ENCODE results near the gene ASCC3.

Gene ASCC3

GRCh38 chr6:100475554-100476320 is 405.4 kb downstream of the ASCC3 start:
- H3K79me2 ChIP-seq, result no peaks in the 10 kb centered on the region
- no peak overlapping the region for H3K27ac ChIP-seq
- H3K36me3 ChIP-seq (ENCODE audit: control insufficient read depth, insufficient read depth, low read length), result no peaks in the 10 kb centered on the region
- H3K4me2 ChIP-seq (ENCODE audit: low read length), result no peak overlapping the region
- H3K27me3 ChIP-seq (ENCODE audit: control insufficient read depth, insufficient read depth, low read length), result peaks cover 3% of the 10 kb centered on the region
- no peaks in the 10 kb centered on the region for H3K9me3 ChIP-seq (ENCODE audit: control insufficient read depth, low read length)
- no peak overlapping the region for H3K9ac ChIP-seq
- H3K4me1 ChIP-seq, result no peaks in the 10 kb centered on the region
- H3K4me3 ChIP-seq (ENCODE audit: low read depth, low read length), result no peak overlapping the region
- no peak overlapping the region for H2AFZ ChIP-seq
- TF ChIP-seq CTCF (IDR thresholded peaks at IDR 0.05), result no peak

- H3K27ac ChIP-seq, result no peak overlapping the region
- H2AFZ ChIP-seq, result no peak overlapping the region
- no peaks in the 10 kb centered on the region for H3K9me3 ChIP-seq (ENCODE audit: control insufficient read depth, low read length)
- no peaks in the 10 kb centered on the region for H3K79me2 ChIP-seq
- TF ChIP-seq CTCF (IDR thresholded peaks at IDR 0.05), result no peak
- H3K27me3 ChIP-seq (ENCODE audit: control insufficient read depth, insufficient read depth, low read length), result peaks cover 3% of the 10 kb centered on the region
- H3K4me3 ChIP-seq (ENCODE audit: low read depth, low read length), result no peak overlapping the region
- no peak overlapping the region for H3K4me2 ChIP-seq (ENCODE audit: low read length)
- no peaks in the 10 kb centered on the region for H3K36me3 ChIP-seq (ENCODE audit: control insufficient read depth, insufficient read depth, low read length)
- no peaks in the 10 kb centered on the region for H3K4me1 ChIP-seq
- H3K9ac ChIP-seq, result no peak overlapping the region
Measured at GRCh38 chr6:100473182-100473581, 407.9 kb downstream of the ASCC3 start.

- Histone ChIP-seq H3K4me3 (ENCODE audit: low read depth, low read length) (no peak overlapping the region), H3K9me3 (ENCODE audit: control insufficient read depth, low read length) (no peaks in the 10 kb centered on the region), H3K4me2 (ENCODE audit: low read length) (no peak overlapping the region), H3K4me1 (no peaks in the 10 kb centered on the region), H3K27me3 (ENCODE audit: control insufficient read depth, insufficient read depth, low read length) (peaks cover 3% of the 10 kb centered on the region), H3K27ac (no peak overlapping the region), H3K79me2 (no peaks in the 10 kb centered on the region), H2AFZ (no peak overlapping the region), H3K9ac (no peak overlapping the region), H3K36me3 (ENCODE audit: control insufficient read depth, insufficient read depth, low read length) (no peaks in the 10 kb centered on the region)
- no peak for TF ChIP-seq CTCF (IDR thresholded peaks at IDR 0.05)
Measured at GRCh38 chr6:100472674-100473073, 408.5 kb downstream of the ASCC3 start.

GRCh38 chr6:100470422-100471120 is 410.6 kb downstream of the ASCC3 start:
- Histone ChIP-seq H3K4me1 (no peaks in the 10 kb centered on the region), H3K27ac (no peak overlapping the region), H3K79me2 (no peaks in the 10 kb centered on the region), H3K9me3 (ENCODE audit: control insufficient read depth, low read length) (no peaks in the 10 kb centered on the region), H3K9ac (no peak overlapping the region), H3K4me2 (ENCODE audit: low read length) (no peak overlapping the region), H3K27me3 (ENCODE audit: control insufficient read depth, insufficient read depth, low read length) (peaks cover 10% of the 10 kb centered on the region), H2AFZ (no peak overlapping the region), H3K36me3 (ENCODE audit: control insufficient read depth, insufficient read depth, low read length) (no peaks in the 10 kb centered on the region), H3K4me3 (ENCODE audit: low read depth, low read length) (no peak overlapping the region)
- TF ChIP-seq CTCF (IDR thresholded peaks at IDR 0.05), result no peak
